ENCODE data around the gene SRPX2. TPM values are rescaled to one million over a fixed set of nuclear protein-coding genes. Genes with fewer than 3 reads are reported as not detected.

The SRPX2 gene
- polyA plus RNA-seq, 1 donor (not counting 4 experiments of a cell fraction or from before 2014, with no cell fraction given): 4.0 TPM

- no peaks in the 10 kb centered on the region for H3K79me2 ChIP-seq (ENCODE audit: control insufficient read depth, insufficient read depth, low read length)
- DNase-seq (ENCODE audit: low read depth, low spot score) (no peak), FAIRE-seq (no peak)
- H3K36me3 ChIP-seq (ENCODE audit: control insufficient read depth in 2 of 2, extremely low read depth in 1 of 2, insufficient read depth in 2 of 2, low read length in 2 of 2): no peaks in the 10 kb centered on the region
- dilution Hi-C loops (cut with MboI; ENCODE audit: extremely low pct_ligation_motif_present, low sequenced_read_pairs): no loop called here
- H3K4me3 ChIP-seq (ENCODE audit: control insufficient read depth in 2 of 3, extremely low read depth in 1 of 3, insufficient read depth in 2 of 3, low read depth in 1 of 3, low read length in 3 of 3): no peak overlapping the region
- H3K9me3 ChIP-seq (ENCODE audit: control insufficient read depth, low read depth, low read length): no peaks in the 10 kb centered on the region
- H3K27me3 ChIP-seq (ENCODE audit: control insufficient read depth, extremely low read depth, insufficient read depth, low read length): no peaks in the 10 kb centered on the region
- no peak for TF ChIP-seq EZH2 (IDR thresholded peaks at IDR 0.05; ENCODE audit: low read length)
- TF ChIP-seq, protein P1, sequence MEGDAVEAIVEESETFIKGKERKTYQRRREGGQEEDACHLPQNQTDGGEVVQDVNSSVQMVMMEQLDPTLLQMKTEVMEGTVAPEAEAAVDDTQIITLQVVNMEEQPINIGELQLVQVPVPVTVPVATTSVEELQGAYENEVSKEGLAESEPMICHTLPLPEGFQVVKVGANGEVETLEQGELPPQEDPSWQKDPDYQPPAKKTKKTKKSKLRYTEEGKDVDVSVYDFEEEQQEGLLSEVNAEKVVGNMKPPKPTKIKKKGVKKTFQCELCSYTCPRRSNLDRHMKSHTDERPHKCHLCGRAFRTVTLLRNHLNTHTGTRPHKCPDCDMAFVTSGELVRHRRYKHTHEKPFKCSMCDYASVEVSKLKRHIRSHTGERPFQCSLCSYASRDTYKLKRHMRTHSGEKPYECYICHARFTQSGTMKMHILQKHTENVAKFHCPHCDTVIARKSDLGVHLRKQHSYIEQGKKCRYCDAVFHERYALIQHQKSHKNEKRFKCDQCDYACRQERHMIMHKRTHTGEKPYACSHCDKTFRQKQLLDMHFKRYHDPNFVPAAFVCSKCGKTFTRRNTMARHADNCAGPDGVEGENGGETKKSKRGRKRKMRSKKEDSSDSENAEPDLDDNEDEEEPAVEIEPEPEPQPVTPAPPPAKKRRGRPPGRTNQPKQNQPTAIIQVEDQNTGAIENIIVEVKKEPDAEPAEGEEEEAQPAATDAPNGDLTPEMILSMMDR (optimal IDR thresholded peaks at IDR 0.05 in 1 of 3, IDR thresholded peaks at IDR 0.05 in 1 of 3, conservative IDR thresholded peaks at IDR 0.05 in 1 of 3; ENCODE audit: extremely low read depth in 1 of 3, insufficient read depth in 2 of 3, low read length in 3 of 3): no peak
- no peak overlapping the region for H3K4me2 ChIP-seq (ENCODE audit: control insufficient read depth, extremely low read depth, insufficient read depth, low read depth, low read length)
- no peak overlapping the region for H2AFZ ChIP-seq (ENCODE audit: control insufficient read depth, low read length)
- H3K27ac ChIP-seq (ENCODE audit: control insufficient read depth, insufficient read depth, low read length): no peak overlapping the region
- H4K20me1 ChIP-seq (ENCODE audit: control insufficient read depth, extremely low read depth, insufficient read depth, low read length): no peaks in the 10 kb centered on the region
- H3K9me1 ChIP-seq (ENCODE audit: control insufficient read depth, extremely low read depth, insufficient read depth, low read length): no peaks in the 10 kb centered on the region
- no peaks in the 10 kb centered on the region for H3K4me1 ChIP-seq (ENCODE audit: control insufficient read depth, extremely low read depth, insufficient read depth, low read length)
- no peak overlapping the region for H3K9ac ChIP-seq (ENCODE audit: control insufficient read depth, extremely low read depth, insufficient read depth, low read length)
Measured at GRCh38 chrX:100672966-100673365, 29.0 kb downstream of the SRPX2 start.

- TF ChIP-seq EZH2 (IDR thresholded peaks at IDR 0.05; ENCODE audit: low read length): no peak
- TF ChIP-seq, protein P1 (optimal IDR thresholded peaks at IDR 0.05 in 1 of 3, IDR thresholded peaks at IDR 0.05 in 1 of 3, conservative IDR thresholded peaks at IDR 0.05 in 1 of 3; ENCODE audit: extremely low read depth in 1 of 3, insufficient read depth in 2 of 3, low read length in 3 of 3): no peak
- no peaks in the 10 kb centered on the region for H3K9me1 ChIP-seq (ENCODE audit: control insufficient read depth, extremely low read depth, insufficient read depth, low read length)
- dilution Hi-C loops (cut with MboI; ENCODE audit: extremely low pct_ligation_motif_present, low sequenced_read_pairs): no loop called here
- no peak overlapping the region for H3K9ac ChIP-seq (ENCODE audit: control insufficient read depth, extremely low read depth, insufficient read depth, low read length)
- H3K79me2 ChIP-seq (ENCODE audit: control insufficient read depth, insufficient read depth, low read length): no peaks in the 10 kb centered on the region
- H3K27ac ChIP-seq (ENCODE audit: control insufficient read depth, insufficient read depth, low read length): no peak overlapping the region
- no peak for FAIRE-seq
- no peak overlapping the region for H3K4me2 ChIP-seq (ENCODE audit: control insufficient read depth, extremely low read depth, insufficient read depth, low read depth, low read length)
- H4K20me1 ChIP-seq (ENCODE audit: control insufficient read depth, extremely low read depth, insufficient read depth, low read length): no peaks in the 10 kb centered on the region
- no peaks in the 10 kb centered on the region for H3K36me3 ChIP-seq (ENCODE audit: control insufficient read depth in 2 of 2, extremely low read depth in 1 of 2, insufficient read depth in 2 of 2, low read length in 2 of 2)
- H3K4me3 ChIP-seq (ENCODE audit: control insufficient read depth in 2 of 3, extremely low read depth in 1 of 3, insufficient read depth in 2 of 3, low read depth in 1 of 3, low read length in 3 of 3): no peak overlapping the region
- H2AFZ ChIP-seq (ENCODE audit: control insufficient read depth, low read length): no peak overlapping the region
- H3K4me1 ChIP-seq (ENCODE audit: control insufficient read depth, extremely low read depth, insufficient read depth, low read length): no peaks in the 10 kb centered on the region
- no peak for DNase-seq (ENCODE audit: low read depth, low spot score)
- H3K9me3 ChIP-seq (ENCODE audit: control insufficient read depth, low read depth, low read length): no peaks in the 10 kb centered on the region
- H3K27me3 ChIP-seq (ENCODE audit: control insufficient read depth, extremely low read depth, insufficient read depth, low read length): no peaks in the 10 kb centered on the region
Measured at GRCh38 chrX:100673397-100673953, 29.5 kb downstream of the SRPX2 start.
